Limb (tissue), 2 donors: ENCODE data around the gene OXTR.

Experiments
- DNase-seq, 2 donors: peaks; one replicate each; pipeline ENCODE4 v3.0.0-alpha.2; 2016; ENCODE audit errors: extremely low spot score in 2 of 2

Gene OXTR

DNA sequence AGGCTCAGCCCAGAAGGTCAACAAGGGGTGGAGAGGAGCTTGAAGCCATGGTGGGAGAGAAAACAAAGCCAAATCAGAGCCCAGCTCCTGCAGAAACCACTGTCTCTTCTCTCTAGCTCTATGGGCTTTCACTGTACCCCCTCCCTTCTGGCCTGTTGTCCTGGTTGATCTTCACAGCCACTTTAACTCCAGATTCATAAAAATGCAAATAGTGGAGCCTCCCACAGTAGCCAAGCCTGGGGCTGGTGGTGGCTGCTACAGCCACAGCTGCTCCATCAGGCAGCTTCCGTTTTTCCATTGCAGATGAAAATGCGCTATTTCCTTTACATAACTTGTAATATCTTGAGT is 56.5 kb downstream of the OXTR start:
- no peak for DNase-seq

DNA sequence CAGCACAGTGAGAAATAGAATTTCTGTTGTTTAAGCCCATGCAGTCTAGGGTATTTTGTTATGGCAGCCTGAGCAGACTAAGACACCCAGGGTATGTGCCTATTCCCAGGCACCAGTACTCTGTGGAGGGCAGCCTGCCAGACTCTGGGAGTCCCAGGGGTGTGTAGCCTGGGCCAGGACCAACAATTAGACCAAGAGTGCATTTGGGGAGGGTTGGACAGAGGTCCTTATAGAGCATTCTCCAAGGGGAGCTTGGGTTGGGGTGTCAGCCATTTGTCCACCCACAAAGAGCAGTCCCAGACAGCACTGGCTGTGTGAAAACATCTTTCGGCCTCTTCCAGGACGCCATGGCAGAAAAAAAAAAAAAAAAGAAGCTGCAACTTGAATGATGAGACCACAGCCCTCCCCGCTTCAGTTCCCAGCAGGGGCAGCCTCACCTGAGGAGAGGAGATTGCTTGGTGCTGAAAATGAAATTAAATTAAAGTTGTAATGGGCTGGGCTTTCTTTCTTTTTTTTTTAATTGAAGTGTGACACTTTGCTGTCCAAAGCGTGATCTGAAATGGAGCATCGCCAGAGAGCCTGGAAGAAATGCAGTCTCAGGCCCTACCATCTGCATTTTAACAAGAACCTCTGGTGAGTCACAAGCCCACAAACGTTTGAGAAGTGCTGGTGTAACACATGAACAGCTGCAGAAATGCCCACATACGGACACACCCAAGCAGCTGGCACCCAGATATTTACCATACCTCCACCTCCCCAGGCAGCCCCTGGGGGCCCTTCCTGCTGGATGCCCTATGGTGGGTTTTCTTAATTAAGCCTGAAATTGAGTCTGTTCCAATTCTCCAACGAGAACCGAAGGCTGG is 57.1 kb downstream of the OXTR start:
- DNase-seq, result no peak

DNA sequence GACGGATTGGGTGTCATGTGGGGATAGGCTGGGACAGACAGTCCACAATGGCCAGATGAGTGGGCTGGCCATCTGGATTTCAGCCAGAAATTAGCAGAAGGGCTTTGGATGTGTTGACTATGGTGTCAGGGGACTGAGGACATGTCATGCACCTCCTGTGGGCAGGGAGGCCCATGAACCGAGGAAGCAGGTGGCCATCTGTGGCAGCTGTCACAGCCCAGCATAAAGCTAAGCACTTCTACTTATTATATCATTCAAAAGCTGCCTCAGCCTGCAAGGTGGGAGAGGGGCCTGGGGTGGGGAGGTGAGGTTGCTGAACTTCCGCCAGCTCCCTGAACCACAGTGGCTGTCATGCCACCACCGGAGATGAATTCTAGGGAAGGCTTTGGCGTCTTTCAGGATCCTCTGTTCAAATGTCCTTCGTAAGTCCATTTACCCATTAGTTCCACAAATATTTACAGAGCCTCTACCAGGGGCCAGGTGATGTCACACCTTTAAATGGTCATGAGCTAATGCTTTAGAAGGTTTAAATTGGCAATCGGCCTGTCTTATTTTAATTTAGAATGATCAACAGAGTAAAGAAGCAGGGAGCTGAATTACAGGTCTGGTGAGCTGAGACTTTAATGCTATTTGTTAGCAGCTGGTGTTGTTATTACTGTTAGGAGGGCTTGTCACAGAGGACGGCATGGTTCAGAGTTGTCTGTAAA is 59.5 kb downstream of the OXTR start:
- DNase-seq, result no peak

DNA sequence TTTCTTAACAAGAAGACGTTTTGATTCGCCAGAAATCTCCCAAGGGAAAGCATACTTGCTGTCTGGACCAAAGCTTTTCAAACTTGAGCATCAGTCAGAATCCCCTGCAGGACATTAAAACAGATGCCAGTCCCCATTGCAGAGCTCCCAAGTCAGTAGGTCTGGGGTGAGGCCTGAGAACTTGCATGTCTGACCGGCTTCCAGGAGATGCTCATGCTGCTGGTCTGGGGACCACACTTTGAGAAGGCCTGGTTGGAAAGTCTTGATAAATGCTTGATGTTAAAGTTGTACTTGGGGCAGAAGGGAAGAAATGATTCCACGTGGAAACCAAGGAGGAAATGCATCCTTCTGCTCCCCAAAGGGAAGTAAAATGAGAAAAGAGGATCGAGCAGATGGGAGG is 60.1 kb downstream of the OXTR start:
- DNase-seq, result no peak

DNA sequence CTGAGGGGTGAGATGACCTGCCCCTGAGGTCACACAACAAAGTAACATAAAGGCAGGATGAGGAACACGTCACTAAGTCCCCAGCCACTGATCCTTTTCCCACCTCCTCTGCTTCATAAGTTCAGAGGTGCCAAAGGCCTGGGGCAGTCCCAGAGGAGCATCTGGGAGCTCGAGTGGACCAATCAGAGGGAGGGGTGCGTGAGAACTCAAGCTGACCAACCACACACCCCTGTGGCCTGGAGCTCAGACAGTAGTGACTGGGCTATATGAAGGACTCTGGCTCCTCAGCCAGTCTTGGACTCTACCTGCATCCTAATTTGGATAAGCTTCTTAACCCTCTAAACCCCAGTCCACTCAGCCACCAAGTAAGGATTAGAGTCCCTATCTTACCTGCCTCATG is 63.8 kb downstream of the OXTR start:
- DNase-seq, result no peak

DNA sequence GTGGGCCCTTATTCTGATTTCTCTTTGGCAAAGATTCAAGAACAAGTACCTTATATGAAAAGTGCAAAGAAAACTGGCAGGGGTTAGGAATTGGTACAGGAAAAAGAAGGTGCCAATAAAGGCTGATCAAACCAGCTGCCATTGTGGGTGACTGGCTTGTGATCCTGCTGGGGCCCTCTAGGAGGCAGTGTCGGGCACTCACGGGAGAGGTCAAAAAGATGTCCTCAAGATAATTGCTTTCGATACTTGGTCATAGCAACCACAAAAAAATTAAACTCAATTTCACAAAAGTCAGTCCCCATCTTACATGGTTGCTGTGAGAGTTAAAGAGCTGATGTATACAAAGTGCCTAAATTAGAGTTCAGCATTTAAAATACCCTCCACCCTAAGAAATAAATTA is 66.9 kb downstream of the OXTR start:
- no peak for DNase-seq
